HepG2 (cell line): ENCODE measurements around the gene THSD4. TPM values are rescaled to one million over a fixed set of nuclear protein-coding genes. Genes with fewer than 3 reads are reported as not detected.

ENCODE experiments used
- ATAC-seq: fragments of 200-7000 bp; cut with Tn5 transposase; 3 replicates; pipeline ENCODE4 v1.9.1; 2020; ENCODE audit warnings: mild to moderate bottlenecking, moderate library complexity
- BruUV-seq: library from RNA; stranded (reverse); fragments of 400-500 nt; replicated peaks from 2 replicates; lab custom pipeline; 2021; lab: Mats Ljungman, UMichigan
- CTCF ChIA-PET: fragments of 300-600 bp; formaldehyde crosslinking; extraction: SDS; loops from one replicate; lab custom pipeline; 2021; ENCODE audit warnings: low total read pairs, inconsistent platforms, low intra/inter-chr PET ratio; lab: Yijun Ruan, JAX
- POLR2A ChIA-PET: fragments of 350-600 bp; sonication (Branson Sonifier 250); formaldehyde crosslinking; loops from one replicate; lab custom pipeline; 2020; ENCODE audit warnings: antibody characterized with exemption, inconsistent platforms; lab: Yijun Ruan, JAX
- DNase-seq: peaks from one replicate; pipeline ENCODE4 v3.0.0-alpha.2; 2015; ENCODE audit warnings: low spot score
- FAIRE-seq: peaks from 3 replicates; lab custom pipeline; 2011; peaks lifted over from hg19 to GRCh38; lab: Jason Lieb, UNC
- H2AFZ ChIP-seq: one replicate; pipeline ENCODE4 v1.6.1; 2011; ENCODE audit warnings: low read length, inconsistent platforms
- H3K27ac ChIP-seq: fragments of 300-600 bp; 3 replicates; pipeline ENCODE4 v1.8.0; 2011; ENCODE audit warnings: mixed run types, mild to moderate bottlenecking, mixed read lengths, low read length, inconsistent platforms; ENCODE audit not compliant: insufficient read depth; ENCODE audit errors: extremely low read length
- H3K27me3 ChIP-seq, 2 experiments: fragments of 200-600 bp in 1 of 2; 2 replicates in 1 of 2; 3 replicates in 1 of 2; pipeline versions ENCODE4 v1.6.0 to v1.8.0; 2011; ENCODE audit warnings: low read length in 2 of 2, mild to moderate bottlenecking in 2 of 2, moderate library complexity in 2 of 2, inconsistent platforms in 1 of 2; ENCODE audit not compliant: insufficient read depth in 2 of 2, control insufficient read depth in 1 of 2
- H3K36me3 ChIP-seq, 2 experiments: fragments of 200-600 bp in 1 of 2; replicated peaks in 1 of 2; 2 replicates in 1 of 2; 3 replicates in 1 of 2; pipeline versions ENCODE4 v1.5.1 to v1.8.0; 2011; ENCODE audit warnings: low read length in 2 of 2, inconsistent platforms in 1 of 2; ENCODE audit not compliant: insufficient read depth in 2 of 2, control insufficient read depth in 1 of 2
- H3K4me1 ChIP-seq: 2 replicates; pipeline ENCODE4 v1.5.1; 2012; ENCODE audit warnings: low read length, inconsistent platforms; ENCODE audit not compliant: insufficient read depth
- H3K4me2 ChIP-seq: 2 replicates; pipeline ENCODE4 v1.6.0; 2011; ENCODE audit warnings: low read depth, low read length, inconsistent platforms
- H3K4me3 ChIP-seq, 3 experiments: fragments of 200-600 bp in 1 of 3; sonication (generic), shearing (Covaris generic) in 1 of 3; replicated peaks in 1 of 3; 2 replicates each; pipeline ENCODE4 v1.5.1; 2011 to 2016; ENCODE audit warnings: low read length in 3 of 3, inconsistent platforms in 2 of 3, low read depth in 2 of 3, mild to moderate bottlenecking in 2 of 3, control low read depth in 1 of 3, mixed read lengths in 1 of 3; ENCODE audit not compliant: insufficient read depth in 1 of 3
- H3K79me2 ChIP-seq: one replicate; pipeline ENCODE4 v1.6.1; 2011; ENCODE audit warnings: low read length, inconsistent platforms; ENCODE audit not compliant: insufficient read depth
- H3K9ac ChIP-seq: 2 replicates; pipeline ENCODE4 v1.6.0; 2011; ENCODE audit warnings: mild to moderate bottlenecking, low read depth, low read length, inconsistent platforms; ENCODE audit not compliant: insufficient read depth
- H3K9me3 ChIP-seq: 2 replicates; pipeline ENCODE4 v1.5.1; 2012; ENCODE audit warnings: mild to moderate bottlenecking, low read length
- H4K20me1 ChIP-seq: 2 replicates; pipeline ENCODE4 v1.6.0; 2011; ENCODE audit warnings: inconsistent platforms, mild to moderate bottlenecking, low read length, moderate library complexity; ENCODE audit not compliant: insufficient read depth
- ATF2 ChIP-seq: sonication (generic); formaldehyde crosslinking; IDR thresholded peaks from 2 replicates; pipeline ENCODE4 v1.4.0; 2020; ENCODE audit warnings: missing genetic modification reagents
- BCL6 ChIP-seq: IDR thresholded peaks from 2 replicates; pipeline ENCODE4 v1.6.1; 2016; ENCODE audit warnings: missing genetic modification reagents, missing compliant biosample characterization
- FOXP4 ChIP-seq: sonication (generic); formaldehyde crosslinking; IDR thresholded peaks from 2 replicates; pipeline ENCODE4 v1.4.0; 2020; ENCODE audit warnings: missing genetic modification reagents
- KLF12 ChIP-seq: sonication (generic); formaldehyde crosslinking; IDR thresholded peaks from 2 replicates; pipeline ENCODE4 v1.4.0; 2020; ENCODE audit warnings: missing genetic modification reagents, borderline replicate concordance
- NCOA2 ChIP-seq: sonication (generic); formaldehyde crosslinking; IDR thresholded peaks from 2 replicates; pipeline ENCODE4 v1.8.0; 2022; ENCODE audit warnings: inconsistent platforms
- RFXAP ChIP-seq: sonication (generic); formaldehyde crosslinking; IDR thresholded peaks from 2 replicates; pipeline ENCODE4 v1.4.0; 2020; ENCODE audit warnings: missing genetic modification reagents, borderline replicate concordance
- SMAD3 ChIP-seq: sonication (generic); formaldehyde crosslinking; IDR thresholded peaks from 2 replicates; pipeline ENCODE4 v1.4.0; 2020; ENCODE audit warnings: missing genetic modification reagents
- SNAI1 ChIP-seq: sonication (generic); formaldehyde crosslinking; IDR thresholded peaks from 2 replicates; pipeline ENCODE4 v1.5.0; 2020; ENCODE audit warnings: mild to moderate bottlenecking, missing genetic modification reagents, borderline replicate concordance
- STAT6 ChIP-seq: sonication (generic); formaldehyde crosslinking; IDR thresholded peaks from 2 replicates; pipeline ENCODE4 v1.4.0; 2020; ENCODE audit warnings: missing genetic modification reagents, mild to moderate bottlenecking, borderline replicate concordance
- TGIF2 ChIP-seq: IDR thresholded peaks from 2 replicates; pipeline ENCODE4 v1.6.1; 2016; ENCODE audit warnings: control low read depth, missing compliant biosample characterization
- ZNF383 ChIP-seq: sonication (generic); formaldehyde crosslinking; IDR thresholded peaks from 2 replicates; pipeline ENCODE4 v1.4.0; 2020; ENCODE audit warnings: missing genetic modification reagents, mild to moderate bottlenecking, borderline replicate concordance
- ZZZ3 ChIP-seq: sonication (generic); formaldehyde crosslinking; IDR thresholded peaks from 2 replicates; pipeline ENCODE4 v1.4.0; 2020; ENCODE audit warnings: missing genetic modification reagents, mild to moderate bottlenecking, borderline replicate concordance
- WGBS: methylation state at CpG from one replicate; pipeline ENCODE4 v1.1.6; 2017; ENCODE audit warnings: low lambda C conversion rate; 5-methylcytosine and 5-hydroxymethylcytosine counted together
- in situ Hi-C: cut with HindIII; loops from 2 replicates; pipeline ENCODE4 v1.10.0; 2017; ENCODE audit warnings: low pct_unique_long_range_greater_than_20kb; ENCODE audit not compliant: extremely low pct_ligation_motif_present
- intact Hi-C: fragments of 100-400 bp; cut with micrococcal nuclease; formaldehyde crosslinking; loops from one replicate; pipeline ENCODE4 v1.10.0; 2022; ENCODE audit not compliant: unreplicated experiment
- polyA plus RNA-seq, 8 experiments: library from polyadenylated mRNA; depleted of rRNA in 3 of 8; stranded (reverse) in 7 of 8; unstranded in 1 of 8; fragments of >200 nt; fragmentation: Illumina TruSeq in 4 of 8; extraction: Trizol in 4 of 8; gene quantifications; 2 replicates each; pipeline versions ENCODE4 v1.2.1 to v1.2.3, GENCODE V29; 2011 to 2016; ENCODE audit warnings: low read depth in 4 of 8, missing spikeins in 1 of 8, mixed read lengths in 1 of 8; ENCODE audit not compliant: insufficient read depth in 1 of 8
- total RNA-seq, 5 experiments: library from RNA; depleted of rRNA; stranded (reverse); fragments of >200 nt; fragmentation: Illumina TruSeq; extraction: Trizol; gene quantifications; 2 replicates each; pipeline ENCODE4 v1.2.3, GENCODE V29; 2016; ENCODE audit warnings: low read depth in 1 of 5

THSD4 gene
- total and polyA plus RNA-seq, 2 of the 13 experiments (the other 11 are each of a cell fraction or from before 2014, with no cell fraction given) = 0.07 to 0.21 TPM

GRCh38 chr15:71302861-71303410 is 187.7 kb downstream of the THSD4 start:
- Histone ChIP-seq H3K9ac (no peak overlapping the region), H3K27me3 (no peaks in the 10 kb centered on the region; a peak in 1 of 5 replicates), H3K4me1 (no peaks in the 10 kb centered on the region), H3K79me2 (no peaks in the 10 kb centered on the region), H2AFZ (no peak overlapping the region), H3K9me3 (no peaks in the 10 kb centered on the region), H4K20me1 (no peaks in the 10 kb centered on the region), H3K36me3 (no peaks in the 10 kb centered on the region), H3K4me2 (no peak overlapping the region), H3K4me3 (no peak overlapping the region), H3K27ac (no peak overlapping the region)
- FAIRE-seq = no peak
- no peak for ATAC-seq
- POLR2A ChIA-PET = no interaction called here
- in situ Hi-C loops = no loop called here
- no peak for DNase-seq
- TF ChIP-seq TGIF2 (CRISPR knock-in tag) = no peak
- no peak for TF ChIP-seq KLF12 (CRISPR knock-in tag)
- no peak for TF ChIP-seq SMAD3 (CRISPR knock-in tag)
- no peak for TF ChIP-seq NCOA2
- no peak for TF ChIP-seq BCL6 (CRISPR knock-in tag)
- TF ChIP-seq SNAI1 (CRISPR knock-in tag) = no peak
- TF ChIP-seq ZZZ3 (CRISPR knock-in tag) = no peak
- TF ChIP-seq ATF2 = no peak
- BruUV-seq = no TSS peak
- intact Hi-C loops = no loop called here
- WGBS = no CpG with 5 or more reads among the region's 6 CpGs
- CTCF ChIA-PET = no interaction called here

GRCh38 chr15:71303977-71304376 is 188.7 kb downstream of the THSD4 start:
- ChIA-PET POLR2A (no interaction called here), CTCF (no interaction called here)
- no TSS peak for BruUV-seq
- no peak overlapping the region for H2AFZ ChIP-seq
- H3K36me3 ChIP-seq = no peaks in the 10 kb centered on the region
- DNase-seq (no peak), FAIRE-seq (no peak), ATAC-seq (no peak)
- H3K27ac ChIP-seq = no peak overlapping the region
- H3K9me3 ChIP-seq = no peaks in the 10 kb centered on the region
- no peaks in the 10 kb centered on the region; a peak in 1 of 5 replicates for H3K27me3 ChIP-seq
- no peak overlapping the region for H3K4me3 ChIP-seq
- no peak overlapping the region for H3K4me2 ChIP-seq
- in situ Hi-C loops (no loop called here), intact Hi-C loops (no loop called here)
- H4K20me1 ChIP-seq = no peaks in the 10 kb centered on the region
- H3K9ac ChIP-seq = no peak overlapping the region
- no peaks in the 10 kb centered on the region for H3K79me2 ChIP-seq
- WGBS = no CpG with 5 or more reads among the region's 2 CpGs
- no peaks in the 10 kb centered on the region for H3K4me1 ChIP-seq
- TF ChIP-seq FOXP4 (CRISPR knock-in tag) (no peak), ZNF383 (CRISPR knock-in tag) (no peak), RFXAP (CRISPR knock-in tag) (no peak), STAT6 (CRISPR knock-in tag) (no peak)
